WERI-Rb-1 (cell line): ENCODE data around the gene CEP95.

ENCODE experiments used
- DNase-seq: peaks from one replicate; pipeline ENCODE4 v3.0.0-alpha.2; 2020
- H3K27ac ChIP-seq: fragments of 250-450 bp; sonication (Bioruptor Pico); 2 replicates; pipeline ENCODE4 v1.5.1; 2020; ENCODE audit warnings: mild to moderate bottlenecking, moderate library complexity
- H3K27me3 ChIP-seq: fragments of 250-450 bp; sonication (Bioruptor Pico); 2 replicates; pipeline ENCODE4 v1.5.1; 2021; ENCODE audit warnings: mild to moderate bottlenecking, low read depth, moderate library complexity; ENCODE audit not compliant: insufficient read depth, severe bottlenecking
- H3K36me3 ChIP-seq: fragments of 250-450 bp; sonication (Bioruptor Pico); 2 replicates; pipeline ENCODE4 v1.5.1; 2020; ENCODE audit warnings: mild to moderate bottlenecking, moderate library complexity
- H3K4me3 ChIP-seq: 2 replicates; pipeline ENCODE4 v1.5.1; 2011; ENCODE audit warnings: low read depth, mild to moderate bottlenecking, control low read depth, low read length
- H3K9me3 ChIP-seq: fragments of 250-450 bp; sonication (Bioruptor Pico); 2 replicates; pipeline ENCODE4 v1.5.1; 2021; ENCODE audit warnings: mild to moderate bottlenecking, moderate library complexity; ENCODE audit not compliant: severe bottlenecking
- TF ChIP-seq, protein P1 (sequence below): IDR thresholded peaks from 2 replicates; pipeline ENCODE4 v1.5.1; 2011; ENCODE audit warnings: low read depth, mild to moderate bottlenecking, control low read depth, inconsistent platforms, low read length

CEP95 gene

GRCh38 chr17:64498308-64499203 lies 8.2 kb upstream of the CEP95 start:
- no peak overlapping the region for H3K4me3 ChIP-seq
- TF ChIP-seq, protein P1, sequence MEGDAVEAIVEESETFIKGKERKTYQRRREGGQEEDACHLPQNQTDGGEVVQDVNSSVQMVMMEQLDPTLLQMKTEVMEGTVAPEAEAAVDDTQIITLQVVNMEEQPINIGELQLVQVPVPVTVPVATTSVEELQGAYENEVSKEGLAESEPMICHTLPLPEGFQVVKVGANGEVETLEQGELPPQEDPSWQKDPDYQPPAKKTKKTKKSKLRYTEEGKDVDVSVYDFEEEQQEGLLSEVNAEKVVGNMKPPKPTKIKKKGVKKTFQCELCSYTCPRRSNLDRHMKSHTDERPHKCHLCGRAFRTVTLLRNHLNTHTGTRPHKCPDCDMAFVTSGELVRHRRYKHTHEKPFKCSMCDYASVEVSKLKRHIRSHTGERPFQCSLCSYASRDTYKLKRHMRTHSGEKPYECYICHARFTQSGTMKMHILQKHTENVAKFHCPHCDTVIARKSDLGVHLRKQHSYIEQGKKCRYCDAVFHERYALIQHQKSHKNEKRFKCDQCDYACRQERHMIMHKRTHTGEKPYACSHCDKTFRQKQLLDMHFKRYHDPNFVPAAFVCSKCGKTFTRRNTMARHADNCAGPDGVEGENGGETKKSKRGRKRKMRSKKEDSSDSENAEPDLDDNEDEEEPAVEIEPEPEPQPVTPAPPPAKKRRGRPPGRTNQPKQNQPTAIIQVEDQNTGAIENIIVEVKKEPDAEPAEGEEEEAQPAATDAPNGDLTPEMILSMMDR: no peak
- peak overlapping the region; percentile 4; the same call in 1 of the 2 replicates for H3K27ac ChIP-seq
- no peaks in the 10 kb centered on the region for H3K9me3 ChIP-seq
- no peaks in the 10 kb centered on the region for H3K27me3 ChIP-seq
- no peak for DNase-seq
- peaks cover 63% of the 10 kb centered on the region for H3K36me3 ChIP-seq

- no peaks in the 10 kb centered on the region for H3K9me3 ChIP-seq
- peaks cover 69% of the 10 kb centered on the region for H3K36me3 ChIP-seq
- no peak overlapping the region for H3K27ac ChIP-seq
- no peak for DNase-seq
- no peak overlapping the region for H3K4me3 ChIP-seq
- TF ChIP-seq, protein P1: no peak
- H3K27me3 ChIP-seq: no peaks in the 10 kb centered on the region
Measured at GRCh38 chr17:64499805-64500486, 6.8 kb upstream of the CEP95 start.

DNA sequence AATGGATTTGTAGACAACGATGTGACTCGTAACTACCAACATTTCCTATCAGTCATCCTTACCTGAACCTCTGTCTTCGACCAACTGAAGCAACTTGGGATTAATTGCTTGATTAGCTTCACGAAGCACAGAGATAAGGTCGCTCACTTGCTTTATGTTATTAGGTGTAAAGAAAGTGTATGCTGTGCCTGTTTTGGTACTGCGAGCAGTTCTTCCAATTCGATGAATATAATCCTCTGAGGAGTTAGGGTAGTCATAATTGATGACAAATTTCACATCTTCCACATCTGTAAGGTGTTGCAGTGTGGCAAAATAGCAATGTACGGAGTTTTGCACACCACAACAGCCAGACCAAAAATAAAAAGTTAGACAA lies 6.3 kb upstream of the CEP95 start:
- no peak for DNase-seq
- H3K4me3 ChIP-seq: no peak overlapping the region
- H3K27me3 ChIP-seq: no peaks in the 10 kb centered on the region
- TF ChIP-seq, protein P1: no peak
- no peaks in the 10 kb centered on the region for H3K9me3 ChIP-seq
- no peak overlapping the region for H3K27ac ChIP-seq
- peaks cover 74% of the 10 kb centered on the region for H3K36me3 ChIP-seq

- H3K27ac ChIP-seq: no peak overlapping the region
- peaks cover 77% of the 10 kb centered on the region for H3K36me3 ChIP-seq
- H3K27me3 ChIP-seq: no peaks in the 10 kb centered on the region
- TF ChIP-seq, protein P1: no peak
- H3K9me3 ChIP-seq: no peaks in the 10 kb centered on the region
- DNase-seq: no peak
- H3K4me3 ChIP-seq: no peak overlapping the region
Measured at GRCh38 chr17:64500862-64501765, 5.7 kb upstream of the CEP95 start.

DNA sequence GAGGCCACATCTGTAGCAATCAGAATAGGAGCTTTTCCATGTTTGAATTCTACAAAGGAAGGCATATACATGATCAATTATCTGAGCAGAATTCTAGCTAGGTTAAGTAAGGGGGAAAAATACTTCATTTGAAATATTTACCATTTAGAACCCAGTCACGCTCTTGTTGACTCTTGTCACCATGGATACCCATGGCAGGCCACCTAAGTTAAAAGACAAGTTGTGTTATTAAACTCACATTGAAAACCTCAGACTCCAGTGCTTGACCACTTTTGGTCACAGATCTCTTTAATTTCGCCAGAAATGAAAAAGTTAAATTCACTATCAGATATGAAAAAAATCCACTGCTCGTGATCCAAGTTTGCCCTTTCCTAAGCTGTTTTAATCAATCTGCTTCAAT lies 4.8 kb upstream of the CEP95 start:
- Histone ChIP-seq H3K4me3 (no peak overlapping the region), H3K36me3 (peaks cover 77% of the 10 kb centered on the region), H3K9me3 (no peaks in the 10 kb centered on the region), H3K27ac (no peak overlapping the region), H3K27me3 (no peaks in the 10 kb centered on the region)
- TF ChIP-seq, protein P1: no peak
- no peak for DNase-seq
